Pulmonary artery endothelial cell (primary cell): ENCODE results near the gene KIF21A. TPM values are rescaled to one million over a fixed set of nuclear protein-coding genes. Genes with fewer than 3 reads are reported as not detected.

Experiments used
- DNase-seq: peaks from one replicate; pipeline ENCODE4 v3.0.0-alpha.2; 2011; ENCODE audit warnings: low read depth, low spot score
- total RNA-seq: library from RNA; depleted of rRNA; stranded (reverse); fragments of >200 nt; gene quantifications from 2 replicates; pipeline ENCODE4 v1.2.3, GENCODE V29; 2014

The KIF21A gene
- total RNA-seq, 1 donor from 2014 or later, result 9.1 TPM

DNA sequence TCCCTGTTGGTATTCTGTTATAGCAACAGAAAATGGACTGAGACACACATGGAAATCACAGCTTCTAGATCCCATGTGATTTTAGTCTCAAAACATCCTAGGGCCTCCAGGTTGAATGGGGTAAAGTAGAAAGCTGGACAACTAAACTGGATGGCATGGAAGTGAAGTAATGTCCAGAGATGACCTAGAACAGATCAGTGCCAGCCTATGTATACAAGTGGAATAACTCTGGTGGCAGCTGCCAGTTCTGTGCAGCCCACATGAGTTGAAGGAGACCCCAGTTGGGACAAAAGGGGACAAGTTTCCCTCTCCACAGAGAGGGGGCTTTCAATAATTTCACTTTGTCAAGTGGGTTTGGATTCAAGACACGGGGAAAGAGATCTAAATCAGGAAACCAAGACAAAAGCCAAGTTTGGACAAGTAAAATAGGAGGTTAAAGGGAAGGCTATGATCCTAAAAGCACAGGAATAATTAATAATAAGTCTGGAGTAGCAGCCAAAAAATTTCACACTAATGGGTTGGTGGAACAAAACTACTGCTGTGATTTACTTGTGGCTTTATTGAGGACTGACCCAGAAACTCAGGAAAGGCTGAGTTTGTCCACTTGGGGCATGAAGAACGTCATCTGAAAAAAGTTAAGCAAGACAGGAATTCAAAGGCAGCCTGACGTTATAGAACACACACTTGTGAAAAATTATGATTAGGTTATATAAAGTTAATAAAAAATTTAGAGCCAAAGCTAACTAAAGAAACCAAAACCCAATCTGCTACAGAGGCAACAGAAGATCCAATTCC lies 11.7 kb downstream of the KIF21A start:
- no peak for DNase-seq

DNA sequence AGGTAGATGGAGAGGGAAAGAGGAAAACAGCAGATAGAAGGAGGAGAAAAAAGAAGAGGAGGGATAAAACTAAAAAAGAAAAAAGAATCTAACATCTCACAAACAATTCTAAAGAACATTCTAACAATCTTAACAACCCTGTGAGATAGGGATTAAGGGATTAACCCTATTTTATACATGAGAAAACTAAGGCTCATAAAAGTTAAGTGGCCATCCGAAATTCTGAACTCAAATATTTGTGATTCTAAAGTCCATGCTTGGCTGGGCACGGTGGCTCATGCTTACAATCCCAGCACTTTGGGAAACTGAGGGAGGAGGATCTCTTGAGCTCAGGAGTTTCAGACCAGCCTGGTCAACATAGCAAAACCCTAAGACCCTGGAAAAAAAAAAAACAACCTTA lies 13.1 kb downstream of the KIF21A start:
- no peak for DNase-seq

DNA sequence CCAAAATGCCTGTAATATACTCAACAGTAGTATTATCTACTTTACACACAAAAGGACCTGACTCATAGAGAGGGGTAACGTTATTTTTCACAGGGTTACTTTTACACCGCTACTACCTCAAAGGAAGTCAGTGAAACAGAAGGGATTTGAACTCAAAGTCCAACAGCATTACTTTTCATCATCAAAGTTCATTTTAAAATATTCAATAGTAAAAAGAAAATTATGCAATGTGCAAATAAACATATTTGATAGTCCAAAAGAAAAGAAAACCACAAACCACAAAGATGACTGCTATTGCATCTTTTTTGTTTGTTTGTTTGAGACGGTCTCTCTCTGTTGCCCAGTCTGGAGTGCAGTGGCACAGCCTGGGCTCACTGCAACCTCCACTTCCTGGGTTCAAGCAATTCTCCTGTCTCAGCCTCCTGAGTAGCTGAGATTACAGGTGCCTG lies 15.5 kb downstream of the KIF21A start:
- no peak for DNase-seq

DNA sequence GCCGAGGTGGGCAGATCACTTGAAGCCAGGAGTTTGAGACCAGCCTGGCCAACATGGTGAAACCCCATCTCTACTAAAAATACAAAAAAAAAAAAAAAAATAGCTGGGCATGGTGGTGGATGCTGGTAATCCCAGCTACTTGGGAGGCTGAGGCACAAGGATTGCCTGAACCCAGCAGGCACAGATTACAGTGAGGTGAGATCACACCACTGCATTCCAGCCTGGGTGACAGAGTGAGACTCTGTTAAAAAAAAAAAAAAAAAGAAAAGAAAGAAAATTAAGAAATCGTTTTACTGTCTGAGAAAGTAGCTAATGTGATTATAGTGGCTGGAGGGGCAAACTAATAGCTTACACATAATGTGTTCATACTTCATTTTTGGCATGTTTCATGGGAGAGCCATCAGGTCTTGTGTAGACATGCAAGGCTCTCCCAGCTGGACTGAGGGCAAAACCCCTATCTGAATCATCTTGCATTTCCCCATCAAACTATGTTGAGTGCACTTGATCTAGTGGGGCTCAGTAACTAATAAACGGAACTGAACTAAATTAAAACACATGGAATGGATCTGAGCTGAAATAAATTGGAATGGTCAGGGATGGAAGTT lies 16.2 kb downstream of the KIF21A start:
- no peak for DNase-seq

DNA sequence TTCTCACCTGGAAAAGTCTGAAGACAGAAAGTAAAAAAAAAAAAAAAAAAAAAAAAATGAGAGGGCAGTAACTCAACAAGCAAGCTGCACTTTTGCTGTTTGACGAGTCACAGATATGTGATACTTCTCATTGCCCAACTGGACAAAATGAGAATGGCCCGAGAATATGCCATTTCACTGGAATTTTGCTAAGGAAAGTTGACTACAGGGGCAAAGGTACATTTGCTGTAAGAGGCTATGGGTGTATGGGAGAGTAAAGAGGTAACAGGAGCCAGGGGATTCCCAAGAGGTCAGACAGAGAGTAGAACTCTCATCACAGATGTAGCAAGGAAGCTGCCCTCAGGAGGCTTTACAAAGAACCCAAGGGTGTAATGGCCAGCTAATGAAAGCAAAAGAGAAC lies 22.9 kb downstream of the KIF21A start:
- no peak for DNase-seq

DNA sequence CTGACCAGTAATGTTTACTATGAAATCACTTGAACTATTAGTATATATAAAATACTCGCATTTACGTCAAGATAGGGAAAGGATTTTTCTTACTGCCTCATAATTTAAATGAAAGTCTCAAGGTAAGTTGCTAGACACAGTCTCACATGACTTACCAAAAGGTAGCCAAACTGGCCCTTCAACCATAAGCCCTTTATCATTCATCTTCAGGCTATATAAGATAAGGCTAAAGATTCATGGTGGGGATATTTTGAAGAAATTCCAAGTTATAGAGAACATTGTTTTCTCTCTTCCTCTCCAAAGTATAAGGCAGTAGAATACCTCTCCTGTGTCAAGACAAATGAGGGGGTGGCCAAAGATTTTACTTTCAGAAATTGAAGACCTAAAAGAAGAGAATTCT lies 23.4 kb downstream of the KIF21A start:
- DNase-seq, result no peak

DNA sequence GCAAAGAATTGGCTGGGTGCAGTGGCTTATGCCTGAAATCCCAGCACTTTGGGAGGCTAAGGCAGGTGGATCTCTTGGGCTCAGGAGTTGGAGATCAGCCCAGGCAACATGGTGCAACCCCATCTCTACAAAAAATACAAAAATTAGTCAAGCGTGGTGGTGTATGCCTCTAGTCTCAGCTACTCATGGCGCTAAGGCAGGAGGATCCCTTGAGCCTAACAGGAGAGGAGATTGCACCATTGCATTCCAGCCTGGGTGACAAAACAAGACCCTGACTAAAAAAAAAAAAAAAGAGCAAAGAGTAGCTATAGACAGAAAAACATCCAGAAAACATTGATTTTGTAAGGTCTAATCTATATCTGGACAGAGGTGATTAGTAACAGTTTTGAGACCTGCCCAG lies 25.0 kb downstream of the KIF21A start:
- DNase-seq, result no peak

DNA sequence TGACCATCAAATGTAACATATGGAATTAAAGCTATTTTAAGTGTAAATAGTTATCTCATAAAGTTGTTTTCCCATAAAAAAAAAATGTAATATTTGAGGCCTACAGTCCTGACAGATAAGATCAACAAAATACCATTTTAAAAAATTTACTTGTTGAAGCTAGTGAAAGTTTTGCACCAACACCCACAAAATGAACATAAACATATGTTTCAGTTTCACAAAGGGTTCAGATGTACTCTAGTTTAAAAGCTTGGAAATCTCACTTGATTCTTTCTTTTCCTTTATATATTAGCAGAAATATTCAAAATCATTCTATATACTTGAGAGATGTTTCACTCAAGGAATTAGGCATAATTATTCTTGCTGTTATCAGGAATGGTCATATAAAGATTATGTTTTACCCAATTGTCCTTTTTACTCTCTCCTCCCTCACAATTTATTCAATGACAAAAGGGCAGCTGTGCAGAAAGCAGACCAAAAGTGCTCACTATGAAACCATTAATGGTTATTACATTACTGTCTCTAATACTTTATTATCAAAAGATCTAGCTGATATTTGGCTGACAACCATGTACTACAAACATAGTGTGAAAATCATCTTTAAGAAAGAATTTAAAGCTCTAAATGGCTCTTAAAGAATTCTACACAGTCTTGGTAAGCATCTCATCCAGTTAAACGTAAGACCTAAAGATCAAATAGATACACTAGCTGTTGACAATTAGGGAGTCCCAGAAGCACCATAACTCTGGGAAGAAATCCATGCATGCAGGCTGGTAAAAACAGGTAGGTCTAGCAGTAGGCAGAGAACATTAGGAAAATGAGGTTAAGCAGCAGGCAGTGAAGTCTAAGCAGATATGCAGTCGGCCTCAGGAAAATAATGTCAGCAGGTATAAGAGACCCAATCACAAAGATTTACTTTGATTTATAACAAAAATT lies 28.8 kb downstream of the KIF21A start:
- DNase-seq, result no peak

DNA sequence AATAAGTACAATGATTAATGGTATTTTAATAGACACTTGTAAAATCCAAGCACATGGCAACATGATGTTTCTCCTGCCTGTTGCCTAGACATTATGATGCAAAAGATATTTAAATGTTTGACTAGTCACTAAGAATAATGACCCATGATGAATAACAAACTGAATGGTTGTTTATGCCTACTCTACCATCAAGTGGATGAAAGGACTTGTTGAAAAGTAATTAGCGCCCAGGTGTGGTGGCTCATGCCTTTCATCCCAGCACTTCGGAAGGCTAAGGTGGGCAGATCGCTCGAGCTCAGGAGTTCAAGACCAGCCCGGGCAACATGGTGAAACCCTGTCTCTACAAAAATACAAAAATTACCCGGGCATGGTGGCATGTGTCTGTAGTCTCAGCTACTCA lies 30.7 kb downstream of the KIF21A start:
- DNase-seq, result no peak

DNA sequence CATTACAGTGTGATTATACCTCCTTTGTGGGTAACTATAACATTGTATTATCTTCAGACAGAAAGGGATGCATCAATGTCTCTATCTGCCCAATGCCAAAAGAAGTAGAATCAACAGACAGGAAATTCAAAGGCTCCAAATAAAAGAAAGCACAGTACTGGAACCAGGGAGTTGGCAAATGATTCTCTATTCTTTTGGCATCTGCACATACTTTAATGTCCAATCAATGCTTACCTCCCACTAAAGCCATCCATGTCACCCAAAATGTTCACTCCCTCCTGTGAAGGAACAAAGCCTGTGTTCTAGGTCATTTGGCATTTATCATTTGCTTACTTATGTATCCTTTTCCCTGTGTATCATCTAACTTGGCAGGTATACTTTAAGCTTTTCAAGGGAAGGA lies 36.7 kb downstream of the KIF21A start:
- DNase-seq, result no peak

DNA sequence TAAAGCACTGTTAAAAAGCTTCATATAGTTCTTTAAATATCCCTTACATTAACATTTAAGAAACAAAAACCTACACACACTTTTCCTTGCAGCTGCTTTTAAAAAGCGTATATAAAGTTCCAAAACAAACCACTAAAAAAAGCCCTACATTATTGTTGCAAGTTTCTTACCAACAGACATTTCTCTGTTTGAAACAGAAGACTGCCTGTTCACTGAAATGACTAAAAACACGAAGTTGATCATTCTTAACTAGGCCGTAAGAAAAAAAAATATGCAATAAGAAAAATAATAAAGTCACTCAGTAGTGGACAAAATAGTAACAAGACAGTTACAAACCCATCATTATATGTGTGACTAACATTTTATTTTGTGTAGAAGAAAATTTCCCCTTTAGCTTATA lies 37.3 kb downstream of the KIF21A start:
- no peak for DNase-seq

DNA sequence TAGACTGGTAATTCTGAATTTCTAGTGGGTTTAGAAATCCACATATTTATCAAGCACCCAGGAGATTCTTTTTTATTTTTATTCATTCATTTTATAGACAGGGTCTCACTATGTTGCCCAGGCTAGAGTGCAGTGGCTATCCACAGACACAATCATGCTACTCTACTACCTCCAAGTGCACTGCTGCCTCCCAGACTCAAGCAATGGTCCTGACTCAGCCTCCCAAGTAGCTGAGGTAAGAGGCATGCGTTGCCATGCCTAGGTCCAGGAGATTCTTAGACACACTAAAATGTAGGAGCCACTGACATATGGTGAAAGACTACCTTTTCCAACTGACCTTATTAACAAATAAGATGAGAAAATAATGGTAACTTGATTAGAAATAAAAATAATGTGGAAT lies 38.9 kb downstream of the KIF21A start:
- no peak for DNase-seq

DNA sequence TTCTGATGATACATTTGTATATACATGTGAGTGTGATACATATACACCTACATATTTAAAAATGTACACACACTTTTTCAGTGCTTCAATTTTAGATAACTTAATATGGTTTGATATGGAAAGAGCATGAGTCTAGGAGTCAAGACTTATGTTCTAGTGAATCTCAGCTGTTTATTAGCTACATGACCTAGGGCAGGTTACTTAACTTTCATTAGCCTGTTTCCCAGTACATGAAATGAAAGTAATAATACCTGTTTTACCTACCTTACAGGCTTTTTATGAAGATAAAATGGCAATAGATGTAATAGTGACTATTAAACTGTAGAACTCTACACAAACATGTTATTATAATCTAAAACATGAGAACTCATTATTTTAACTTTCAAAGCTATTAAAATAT lies 39.5 kb downstream of the KIF21A start:
- DNase-seq, result no peak

DNA sequence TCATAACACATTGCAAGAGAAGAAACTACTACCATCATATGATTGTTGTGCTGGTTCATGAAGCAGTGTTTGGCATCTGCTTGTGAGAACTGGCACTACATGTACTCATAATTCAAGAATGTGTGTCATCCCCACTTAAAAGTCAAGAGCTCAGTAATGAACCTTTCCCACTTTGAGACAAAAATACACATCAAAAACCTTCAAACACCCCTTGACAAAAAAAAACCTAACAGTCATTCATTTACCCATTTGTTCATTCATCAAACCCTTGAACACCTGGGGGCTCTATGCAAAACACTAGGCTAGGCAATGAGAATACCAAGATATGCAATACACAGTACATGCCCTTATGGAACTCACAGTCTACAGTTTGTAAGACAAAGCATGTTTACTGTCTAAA lies 40.0 kb downstream of the KIF21A start:
- no peak for DNase-seq

DNA sequence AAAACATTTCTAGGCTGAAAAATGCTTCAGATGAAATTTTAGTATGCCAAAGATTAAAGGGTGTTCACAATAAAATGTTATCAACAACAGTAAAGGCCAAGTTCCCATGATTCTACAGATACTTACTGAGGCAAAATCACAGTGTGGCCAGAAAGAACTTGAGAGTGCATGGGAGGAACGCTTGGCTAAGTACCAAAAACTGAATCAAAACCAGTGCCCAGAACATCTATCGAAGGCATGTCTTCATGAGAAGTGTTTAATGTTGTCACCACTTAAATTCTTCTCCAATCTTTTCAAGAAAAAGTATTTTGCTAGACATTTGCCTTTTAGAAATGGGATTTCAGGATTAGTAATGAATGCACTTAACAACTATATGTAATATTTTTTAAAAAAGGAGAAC lies 41.5 kb downstream of the KIF21A start:
- no peak for DNase-seq

DNA sequence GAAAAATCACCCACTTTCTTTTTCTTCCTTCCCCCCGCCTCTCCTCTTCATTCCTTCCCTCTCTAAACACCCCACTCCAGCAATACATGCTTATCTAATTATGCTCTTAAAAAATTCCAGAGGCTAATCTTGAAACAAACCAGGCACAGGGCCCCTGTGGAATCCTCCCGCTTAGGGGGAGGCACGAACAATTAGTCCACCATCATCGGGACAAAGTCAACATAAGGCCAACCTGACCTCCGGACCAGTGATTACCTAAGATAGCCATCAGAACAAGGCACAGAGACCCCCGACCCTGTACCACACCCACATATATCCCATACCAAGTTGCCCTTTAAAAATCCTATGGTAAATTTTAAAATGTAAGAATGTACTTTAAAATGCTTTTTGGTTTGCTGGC lies 47.1 kb downstream of the KIF21A start:
- no peak for DNase-seq

DNA sequence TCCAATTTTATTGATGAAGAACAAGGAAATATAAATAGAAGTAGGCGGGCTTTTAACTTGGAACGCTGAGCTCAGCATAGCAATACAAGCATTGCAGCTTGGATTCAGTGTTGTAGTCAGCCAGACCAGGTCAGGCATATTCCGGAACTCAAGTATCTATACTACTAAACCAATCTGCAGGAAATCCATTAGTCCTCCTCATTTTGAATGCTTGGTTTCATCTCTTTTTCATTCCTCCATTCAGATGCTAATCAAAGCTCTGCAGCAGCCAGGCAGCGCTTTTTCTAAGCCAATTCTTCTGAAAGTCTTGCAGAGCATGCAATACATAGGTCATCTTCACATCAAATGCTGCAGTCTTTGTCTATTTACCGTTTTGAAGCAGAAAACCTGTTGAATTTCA lies 49.0 kb downstream of the KIF21A start:
- DNase-seq, result no peak

DNA sequence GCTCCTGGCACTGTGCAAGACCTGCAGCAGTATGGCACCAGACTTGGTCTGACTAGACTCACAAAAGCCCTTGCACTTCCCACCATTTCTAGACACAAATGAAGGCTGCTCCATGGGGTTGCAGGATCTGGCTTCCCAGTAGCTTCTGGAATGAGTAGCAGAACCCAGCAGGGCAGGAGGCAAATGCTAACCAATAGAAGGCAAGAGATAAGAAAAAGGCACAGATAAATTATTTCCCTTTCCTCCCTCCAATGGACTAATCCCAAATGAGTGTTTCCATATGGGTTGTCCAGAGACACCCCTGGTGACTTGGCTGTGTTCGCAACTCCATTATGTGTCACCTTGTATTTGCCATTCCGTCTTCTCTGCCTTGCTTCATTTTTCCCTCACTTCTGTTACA lies 49.7 kb downstream of the KIF21A start:
- DNase-seq, result no peak

DNA sequence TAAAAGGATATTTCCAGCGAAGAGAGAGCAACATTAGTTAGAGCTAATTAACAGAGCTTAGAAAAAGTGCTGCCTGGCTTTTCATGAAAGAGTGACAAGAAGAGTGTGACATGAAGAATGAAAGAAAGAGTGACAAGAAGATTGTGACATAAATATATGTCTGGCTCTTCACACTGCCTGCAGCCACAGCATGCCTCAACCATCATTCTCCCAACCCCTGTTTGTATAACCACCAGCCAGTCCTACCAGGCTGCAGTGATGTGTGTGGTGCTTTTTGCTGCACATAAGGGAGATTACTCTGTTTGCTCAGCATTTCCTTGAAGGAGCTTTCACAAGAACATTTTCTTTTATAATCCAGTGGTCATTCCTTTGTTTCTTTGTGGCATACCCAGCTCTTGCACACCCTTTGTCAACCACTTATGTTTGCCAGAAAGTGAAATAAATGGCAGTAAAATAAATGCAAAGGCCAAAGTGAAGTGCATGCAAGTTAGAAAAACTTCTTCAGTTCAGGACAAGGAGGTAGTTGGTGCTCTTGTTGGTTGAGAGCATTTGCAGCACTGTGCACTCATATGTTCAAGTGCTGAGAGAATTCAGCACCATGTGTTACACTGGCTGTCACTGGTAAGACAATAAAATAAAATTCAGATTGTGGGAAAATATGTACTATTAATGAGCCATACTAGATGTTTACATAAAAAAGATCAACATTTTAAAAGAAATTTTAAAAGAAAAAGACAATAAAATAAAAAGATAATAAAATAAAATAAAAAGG lies 50.6 kb downstream of the KIF21A start:
- DNase-seq, result no peak

DNA sequence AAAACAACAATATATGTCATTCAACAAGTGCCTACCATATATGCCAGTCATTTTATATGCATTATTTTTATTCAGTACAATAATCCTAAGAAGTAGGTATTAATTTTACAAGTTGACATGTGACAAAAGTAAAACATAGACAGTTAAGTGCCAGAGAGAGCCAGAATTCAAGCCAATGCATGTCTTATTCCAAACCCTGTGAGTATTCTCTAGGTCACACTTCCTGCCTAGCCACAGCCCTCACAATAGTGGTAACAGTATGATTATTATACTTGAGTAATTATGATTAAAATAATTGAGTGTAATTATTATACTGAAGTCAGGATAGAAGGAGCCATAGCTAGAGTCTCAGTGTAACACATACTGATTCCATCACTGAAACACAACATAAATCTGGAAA lies 52.2 kb downstream of the KIF21A start:
- DNase-seq, result no peak

DNA sequence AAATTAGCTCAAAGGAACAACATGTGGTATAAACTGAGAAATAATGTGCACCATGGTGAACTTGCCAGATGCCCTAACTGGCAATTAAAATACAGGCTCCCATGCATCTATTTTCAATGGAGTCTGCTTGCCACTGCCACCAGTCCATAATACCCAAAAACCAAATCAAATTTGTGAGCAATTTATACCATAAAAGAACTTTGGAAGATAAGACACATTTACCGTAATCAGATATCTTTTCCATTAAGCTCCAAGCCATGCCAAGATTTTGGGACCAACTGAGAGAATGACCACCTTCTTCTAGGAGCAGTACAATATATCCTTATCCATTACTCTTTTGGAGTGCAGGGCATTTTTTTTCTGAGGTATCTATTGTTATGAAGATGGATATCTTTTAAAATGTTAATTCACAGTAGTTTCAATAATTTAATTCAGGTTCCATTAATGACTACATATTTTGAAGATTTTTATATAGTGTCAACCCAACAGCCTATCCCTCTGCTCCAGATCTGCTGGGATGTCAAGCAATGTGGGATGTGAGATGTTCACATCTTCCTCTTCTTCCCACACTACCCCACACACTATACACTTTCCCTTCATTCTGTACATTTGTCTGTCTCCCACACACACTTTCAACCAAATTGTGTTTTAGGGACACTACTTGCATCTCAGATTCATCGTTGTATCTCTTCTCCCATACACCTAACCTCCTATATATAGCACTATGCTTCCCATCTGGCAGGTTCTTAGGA lies 53.3 kb downstream of the KIF21A start:
- DNase-seq, result no peak
